ENCODE measurements around the gene SEMA6B. TPM values are rescaled to one million over a fixed set of nuclear protein-coding genes. Genes with fewer than 3 reads are reported as not detected.
"Not testable (repeated sequence)": the region's sequence is repeated elsewhere in the genome, so short reads cannot be mapped to it uniquely, and the experiment has no call there.

The SEMA6B gene
- total RNA-seq = not detected

DNA sequence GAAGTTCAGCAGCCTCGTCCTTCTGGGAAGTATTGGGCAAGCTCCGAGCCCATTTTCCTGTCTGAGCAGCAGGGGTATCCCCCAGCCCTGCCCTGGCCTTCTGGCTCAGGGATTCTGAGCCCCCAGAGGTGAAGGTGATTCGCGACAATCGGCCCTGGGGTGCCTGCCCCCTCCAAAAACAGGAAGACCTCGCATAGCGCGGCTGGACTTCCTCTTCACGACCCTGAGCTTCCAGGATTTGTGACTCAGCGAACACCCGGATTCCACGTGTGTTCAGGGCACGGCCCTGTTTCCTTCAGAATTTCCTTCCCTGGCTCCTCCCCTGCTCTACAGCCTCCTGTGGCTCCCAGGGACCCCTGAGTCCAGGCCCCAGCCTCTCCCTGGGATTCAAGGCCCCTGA is at the start of gene SEMA6B:
TSS of gene SEMA6B (minus strand) at position 116 of the 400 bp plus-strand sequence. CDS start 1,227 bp downstream, outside the sequence.
- no peak for DNase-seq

GRCh38 chr19:4606921-4607678 is 47.6 kb upstream of the SEMA6B start:
- no peak for DNase-seq

GRCh38 chr19:4606181-4606580 is 46.7 kb upstream of the SEMA6B start:
- DNase-seq = no peak

GRCh38 chr19:4604912-4605311 is 45.4 kb upstream of the SEMA6B start:
- DNase-seq = no peak

DNA sequence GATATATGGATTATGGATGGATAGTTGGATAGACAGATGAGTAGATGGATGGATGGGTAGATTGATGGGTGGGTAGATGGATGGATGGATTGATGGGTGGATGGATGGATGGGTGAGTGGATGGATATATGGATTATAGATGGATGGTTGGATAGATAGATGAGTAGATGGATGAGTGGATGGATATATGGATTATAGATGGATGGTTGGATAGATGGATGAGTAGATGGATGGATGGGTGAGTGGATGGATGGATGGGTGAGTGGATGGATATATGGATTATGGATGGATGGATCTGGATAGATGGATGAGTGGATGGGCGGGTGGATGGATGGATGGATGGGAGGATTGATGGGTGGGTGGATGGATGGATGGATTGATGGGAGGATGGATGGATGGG is 43.4 kb upstream of the SEMA6B start:
- no peak for DNase-seq

DNA sequence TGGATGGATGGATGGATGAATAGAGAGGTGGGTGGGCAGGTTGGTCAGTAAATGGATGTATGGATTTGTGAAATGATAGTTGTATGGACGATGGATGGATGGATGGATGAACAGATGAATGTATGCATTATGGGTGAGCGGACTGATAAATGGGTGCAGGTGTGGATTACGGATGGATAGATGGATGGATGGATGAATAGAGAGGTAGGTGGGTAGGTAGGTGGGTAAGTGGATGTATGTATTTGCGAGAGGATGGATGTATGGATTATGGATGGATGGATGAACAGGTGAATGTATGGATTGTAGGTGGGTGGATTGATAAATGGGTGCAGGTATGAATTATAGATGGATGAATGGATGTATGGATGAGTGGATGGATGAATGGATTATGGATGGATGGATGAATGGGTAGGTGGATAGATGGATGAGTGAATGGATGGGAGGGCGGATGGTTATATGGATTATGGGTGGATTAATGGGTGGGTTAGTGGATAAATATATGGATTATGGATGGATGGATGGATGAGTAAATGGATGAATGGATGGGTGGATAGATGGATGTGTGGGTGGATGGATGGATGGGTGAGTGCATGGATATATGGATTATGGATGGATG is 42.8 kb upstream of the SEMA6B start:
- DNase-seq = no peak

DNA sequence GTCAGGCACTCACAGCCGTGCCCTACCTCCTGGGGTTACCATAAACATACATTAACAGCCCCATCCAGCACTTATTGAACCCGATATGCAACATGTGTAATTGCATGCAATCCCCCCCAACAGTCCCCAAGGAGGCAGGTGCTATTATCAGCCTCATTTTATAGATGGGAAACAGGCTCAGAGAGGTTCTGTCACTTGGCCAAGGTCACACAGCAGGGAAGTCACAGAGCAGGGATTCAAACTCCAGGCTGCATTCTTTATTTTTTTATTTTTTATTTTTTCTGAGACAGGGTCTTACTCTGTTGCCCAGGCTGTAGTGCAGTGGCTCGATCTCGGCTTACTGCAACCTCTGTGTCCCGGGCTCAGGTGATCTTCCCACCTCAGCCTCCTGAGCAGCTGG is 41.4 kb upstream of the SEMA6B start:
- no peak for DNase-seq

DNA sequence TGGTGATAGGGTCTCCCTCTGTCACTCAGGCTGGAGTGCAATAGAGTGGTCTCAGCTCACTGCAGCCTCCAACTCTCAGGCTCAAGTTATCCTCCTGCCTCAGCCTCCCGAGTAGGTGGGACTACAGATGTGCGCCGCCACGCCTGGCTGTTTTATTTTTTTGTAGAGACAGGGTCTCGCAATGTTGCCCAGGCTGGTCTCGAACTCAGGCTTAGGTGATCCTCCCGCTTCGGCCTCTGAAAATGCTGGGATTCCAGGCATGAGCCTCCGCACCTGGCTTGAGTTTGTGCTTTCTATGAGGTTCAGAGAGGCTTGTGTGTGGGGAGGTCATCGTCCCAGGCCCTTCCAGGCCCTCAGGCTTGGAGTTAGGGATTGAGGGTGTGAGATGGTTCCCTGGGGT is 40.6 kb upstream of the SEMA6B start:
- no peak for DNase-seq

GRCh38 chr19:4598712-4599111 is 39.2 kb upstream of the SEMA6B start:
- no peak for DNase-seq

DNA sequence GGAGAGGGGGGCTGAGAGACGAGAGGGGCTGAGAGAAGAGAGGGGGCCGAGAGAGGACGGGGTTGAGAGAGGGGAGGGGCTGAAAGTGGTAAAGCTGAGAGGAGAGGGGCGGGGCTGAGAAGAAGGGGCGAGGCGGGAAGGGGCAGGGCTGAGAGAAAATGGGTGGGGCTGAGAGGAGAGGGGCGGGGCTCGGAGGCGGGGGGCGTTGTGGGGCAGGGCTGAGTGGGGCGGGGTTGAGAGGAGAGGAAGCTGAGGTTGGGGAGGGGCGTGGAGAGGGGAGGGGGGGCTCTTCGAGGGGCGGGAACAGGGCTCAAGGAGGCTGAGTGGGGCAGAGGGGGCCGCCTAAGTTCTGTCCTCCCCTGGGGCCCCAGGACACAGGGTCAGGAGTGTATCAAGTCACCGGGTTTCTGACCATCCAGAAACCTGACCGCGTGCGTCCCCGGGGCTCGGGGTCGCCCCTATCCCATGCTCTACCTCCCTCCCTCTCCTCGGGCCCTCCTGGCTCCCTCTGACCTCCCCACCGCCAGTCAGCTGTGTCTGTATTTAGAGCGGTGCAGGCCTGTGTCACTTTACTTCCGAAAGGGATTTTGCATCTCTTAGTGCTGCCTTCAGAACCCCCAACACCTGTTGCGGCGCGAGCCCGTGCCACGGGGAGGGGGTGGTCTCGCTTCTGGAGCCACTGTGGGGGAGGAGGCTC is 38.6 kb upstream of the SEMA6B start:
- no peak for DNase-seq

DNA sequence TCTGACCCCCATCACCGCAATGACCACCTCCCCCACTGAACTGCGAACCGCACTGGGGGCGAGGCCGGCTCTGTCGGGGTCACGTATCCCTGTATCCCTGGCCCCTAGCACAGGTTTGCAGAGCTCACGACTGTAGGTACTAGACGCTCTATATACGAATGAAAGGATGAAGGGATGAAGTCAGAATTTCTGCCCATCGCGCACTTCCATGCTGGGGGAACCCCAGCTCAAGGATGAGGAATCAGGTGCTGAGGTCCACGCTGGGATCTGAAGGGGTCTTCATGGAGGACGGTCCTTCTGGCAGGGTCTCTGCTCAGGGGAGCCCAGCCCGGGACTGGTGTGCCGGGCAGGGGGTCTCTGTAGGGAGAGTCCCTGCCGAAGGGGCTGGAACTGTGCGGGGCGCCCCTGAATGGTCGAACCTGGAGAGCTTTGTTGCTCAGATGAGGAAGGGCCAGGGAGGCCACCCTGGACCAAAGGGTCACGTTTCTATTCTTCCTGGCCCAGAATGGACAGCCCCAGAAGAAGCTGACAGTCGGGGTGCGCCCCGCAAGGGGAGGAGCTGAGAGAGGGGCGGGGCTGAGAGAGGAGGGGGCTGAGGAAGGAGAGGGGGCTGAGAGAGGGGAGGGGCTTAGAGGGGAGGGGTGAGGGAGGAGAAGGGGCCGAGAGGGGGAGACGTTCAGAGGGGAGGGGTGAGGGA is 37.9 kb upstream of the SEMA6B start:
- DNase-seq = no peak

- DNase-seq = no peak
Measured at GRCh38 chr19:4596033-4596904, 36.8 kb upstream of the SEMA6B start.

DNA sequence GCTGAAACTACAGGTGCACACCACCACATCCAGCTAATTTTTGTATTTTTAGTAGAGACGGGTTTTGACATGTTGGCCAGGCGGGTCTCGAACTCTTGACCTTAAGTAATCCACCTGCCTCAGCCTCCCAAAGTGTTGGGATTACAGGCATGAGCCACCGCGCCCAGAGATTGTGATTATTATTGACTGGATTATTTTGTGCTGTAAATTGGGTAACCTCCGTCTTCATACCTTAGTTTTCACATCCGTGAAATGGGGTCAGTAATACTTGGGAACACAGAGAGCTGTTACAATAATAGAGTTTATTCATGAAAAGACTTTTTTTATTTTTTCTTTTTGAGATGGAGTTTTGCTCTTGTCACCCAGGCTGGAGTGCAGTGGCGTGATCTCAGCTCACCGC is 35.7 kb upstream of the SEMA6B start:
- not testable (repeated sequence) for DNase-seq

DNA sequence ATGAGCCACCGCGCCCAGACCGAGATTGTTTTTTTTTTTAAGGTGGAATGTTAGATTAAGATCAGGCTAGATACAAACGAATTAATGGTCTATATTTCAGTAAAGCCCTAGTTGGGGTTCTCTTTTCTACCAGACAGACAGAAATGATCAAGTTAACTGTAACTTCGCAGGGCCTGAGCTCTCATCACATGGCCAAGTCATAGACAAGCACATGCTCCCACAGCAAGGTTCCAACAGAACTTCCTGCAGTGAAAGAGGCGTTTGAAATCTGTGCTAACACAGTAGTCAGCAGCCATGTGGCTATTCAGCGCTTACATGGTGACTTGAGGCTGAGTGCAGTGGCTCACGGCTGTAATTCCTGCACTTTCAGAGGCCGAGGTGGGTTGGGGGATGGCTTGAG is 34.7 kb upstream of the SEMA6B start:
- no peak for DNase-seq

GRCh38 chr19:4593409-4593851 is 33.9 kb upstream of the SEMA6B start:
- no peak for DNase-seq

DNA sequence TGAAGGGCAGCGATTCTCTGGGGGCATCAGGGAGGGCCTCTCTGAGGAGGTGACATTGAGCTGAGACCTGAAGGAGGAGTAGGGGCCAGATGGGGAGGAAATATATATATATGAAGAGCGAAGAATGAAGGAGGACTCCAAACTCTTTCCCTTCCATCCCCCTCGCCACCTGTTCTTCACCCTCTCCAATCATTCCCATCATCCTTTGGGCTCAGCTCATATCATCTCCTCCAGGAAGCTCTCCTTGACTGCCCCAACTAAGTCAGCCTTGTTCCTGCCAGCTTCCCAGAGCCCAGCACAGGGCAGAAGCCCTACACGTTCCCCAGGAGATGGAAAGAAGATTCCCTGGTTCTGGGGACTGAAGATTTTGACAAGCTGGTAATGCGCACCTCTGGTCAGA is 33.0 kb upstream of the SEMA6B start:
- no peak for DNase-seq

- DNase-seq = no peak
Measured at GRCh38 chr19:4591320-4591719, 31.8 kb upstream of the SEMA6B start.

DNA sequence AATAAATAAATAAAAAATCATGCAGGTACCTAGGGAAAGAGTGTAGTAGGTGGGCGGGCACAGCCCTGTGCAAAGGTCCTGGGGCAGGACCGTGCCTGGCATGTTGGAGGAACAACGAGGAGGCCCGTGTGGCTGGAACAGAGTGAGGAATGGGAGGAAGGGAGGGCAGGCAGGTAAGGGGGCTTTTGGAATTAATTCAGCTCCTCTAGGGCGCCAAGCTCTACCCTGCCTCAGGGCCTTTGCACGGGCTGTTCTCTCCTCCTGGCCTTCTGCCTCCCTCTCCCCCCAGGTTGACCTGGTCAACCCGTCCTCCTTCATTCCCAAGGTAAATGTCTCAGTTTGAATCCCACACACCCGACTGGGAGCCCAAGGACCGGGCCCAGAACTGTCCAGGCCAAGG is 31.1 kb upstream of the SEMA6B start:
- DNase-seq = no peak

GRCh38 chr19:4589579-4590410 is 30.3 kb upstream of the SEMA6B start:
- no peak for DNase-seq

DNA sequence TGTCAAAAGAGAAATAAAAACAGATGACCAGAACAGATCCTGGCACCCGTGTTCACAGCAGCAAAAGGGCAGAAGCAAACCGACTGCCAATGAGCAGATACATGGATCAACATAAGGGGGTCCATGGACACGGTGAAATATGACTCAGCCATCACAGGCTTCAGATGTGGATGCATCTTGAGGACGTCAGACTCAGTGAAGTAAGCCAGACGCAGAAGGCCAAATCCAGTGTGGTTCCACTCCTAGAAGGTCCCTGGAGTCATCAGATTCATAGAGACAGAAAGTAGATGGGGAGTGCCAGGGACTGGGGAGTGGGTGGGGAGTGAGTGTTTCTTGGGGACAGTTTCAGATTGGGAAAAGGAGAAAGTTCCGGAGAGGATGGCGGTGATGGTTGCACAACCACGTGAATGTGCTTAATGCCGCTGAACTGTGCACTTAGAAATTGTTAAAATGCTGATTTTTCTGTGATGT is 28.8 kb upstream of the SEMA6B start:
- DNase-seq = no peak

GRCh38 chr19:4587527-4587926 is 28.0 kb upstream of the SEMA6B start:
- DNase-seq = no peak

Data from effector CD4-positive, alpha-beta T cell (primary cell).